Fibroblast of lung (primary cell): ENCODE data around the gene SH3D21. TPM values are rescaled to one million over a fixed set of nuclear protein-coding genes. Genes with fewer than 3 reads are reported as not detected.

Experiments used
- DNase-seq, 2 donors: peaks; one replicate each; pipeline versions ENCODE4 v3.0.0 to v3.0.0-alpha.2; 2010; ENCODE audit warnings: low read depth in 2 of 2
- H2AFZ ChIP-seq: 2 replicates; pipeline ENCODE4 v1.5.1; 2012; ENCODE audit warnings: low read length, control low read depth, inconsistent platforms
- H3K27ac ChIP-seq: 2 replicates; pipeline ENCODE4 v1.5.1; 2011; ENCODE audit warnings: low read length, control low read depth; ENCODE audit not compliant: insufficient read depth
- H3K27me3 ChIP-seq: 2 replicates; pipeline ENCODE4 v1.5.1; 2011; ENCODE audit warnings: mild to moderate bottlenecking, low read length; ENCODE audit not compliant: control insufficient read depth, insufficient read depth
- H3K36me3 ChIP-seq: 2 replicates; pipeline ENCODE4 v1.5.1; 2011; ENCODE audit warnings: low read length; ENCODE audit not compliant: control insufficient read depth, insufficient read depth
- H3K4me1 ChIP-seq: 2 replicates; pipeline ENCODE4 v1.5.1; 2011; ENCODE audit warnings: low read length; ENCODE audit not compliant: control insufficient read depth, insufficient read depth; ENCODE audit errors: extremely low read depth
- H3K4me2 ChIP-seq: 2 replicates; pipeline ENCODE4 v1.5.1; 2011; ENCODE audit warnings: low read length, control low read depth; ENCODE audit not compliant: insufficient read depth; ENCODE audit errors: extremely low read depth
- H3K4me3 ChIP-seq, 4 experiments: fragments of 200-600 bp in 1 of 4; sonication (generic) in 1 of 4; replicated peaks in 1 of 4; 2 replicates each; pipeline ENCODE4 v1.5.1; 2011 to 2016; ENCODE audit warnings: low read length in 4 of 4, low read depth in 3 of 4, mild to moderate bottlenecking in 3 of 4, control low read depth in 2 of 4, inconsistent platforms in 1 of 4, mixed read lengths in 1 of 4; ENCODE audit not compliant: insufficient read depth in 1 of 4; ENCODE audit errors: control extremely low read depth in 1 of 4
- H3K79me2 ChIP-seq: 2 replicates; pipeline ENCODE4 v1.5.1; 2012; ENCODE audit warnings: mild to moderate bottlenecking, low read length, inconsistent platforms; ENCODE audit not compliant: control insufficient read depth, insufficient read depth
- H3K9ac ChIP-seq: 2 replicates; pipeline ENCODE4 v1.5.1; 2011; ENCODE audit warnings: mild to moderate bottlenecking, low read length, control low read depth; ENCODE audit not compliant: insufficient read depth
- H3K9me3 ChIP-seq: 2 replicates; pipeline ENCODE4 v1.5.1; 2012; ENCODE audit warnings: low read depth, low read length; ENCODE audit not compliant: control insufficient read depth, insufficient read depth
- H4K20me1 ChIP-seq: 2 replicates; pipeline ENCODE4 v1.5.1; 2011; ENCODE audit warnings: low read length; ENCODE audit not compliant: control insufficient read depth, insufficient read depth; ENCODE audit errors: extremely low read depth
- CTCF ChIP-seq, 2 donors: IDR thresholded peaks in 1 of 2; conservative IDR thresholded peaks in 1 of 2; 1 replicate in 1 of 2; 2 replicates in 1 of 2; pipeline ENCODE4 v1.5.1; 2011 to 2012; ENCODE audit warnings: low read length in 2 of 2, control low read depth in 1 of 2, inconsistent platforms in 1 of 2, low read depth in 1 of 2, mild to moderate bottlenecking in 1 of 2
- EZH2 ChIP-seq: IDR thresholded peaks from 2 replicates; pipeline ENCODE4 v1.5.1; 2012; ENCODE audit warnings: low read length, control low read depth, mild to moderate bottlenecking; ENCODE audit errors: missing control alignments
- polyA plus RNA-seq, 2 donors: library from polyadenylated mRNA; depleted of rRNA in 1 of 2; stranded (reverse) in 1 of 2; unstranded in 1 of 2; fragments of >200 nt; gene quantifications; 2 replicates each; pipeline ENCODE4 v1.2.1, GENCODE V29; 2011 to 2012; ENCODE audit warnings: missing spikeins in 1 of 2
- total RNA-seq: library from RNA; depleted of rRNA; stranded (reverse); fragments of >200 nt; gene quantifications from 2 replicates; pipeline ENCODE4 v1.2.1, GENCODE V29; 2014

Gene SH3D21
- total and polyA plus RNA-seq, 2 donors (not counting 1 experiment from before 2014, with no cell fraction given): 1.9 to 3.3 TPM

- no peak overlapping the region for H3K9ac ChIP-seq
- H4K20me1 ChIP-seq: no peaks in the 10 kb centered on the region
Observed at GRCh38 chr1:36339215-36339614, 33.0 kb downstream of the SH3D21 start.

GRCh38 chr1:36339615-36340014, 33.4 kb downstream of the SH3D21 start:
- H3K4me2 ChIP-seq: no peak overlapping the region
- H3K27ac ChIP-seq: no peak overlapping the region
- no peak overlapping the region for H2AFZ ChIP-seq
- H4K20me1 ChIP-seq: no peaks in the 10 kb centered on the region
- no peaks in the 10 kb centered on the region for H3K27me3 ChIP-seq
- no peak overlapping the region for H3K4me3 ChIP-seq
- no peak for TF ChIP-seq CTCF (conservative IDR thresholded peaks at IDR 0.05 in 1 of 2, IDR thresholded peaks at IDR 0.05 in 1 of 2; ENCODE audit: low read depth in 1 of 2, low read length in 2 of 2)
- no peak for TF ChIP-seq EZH2
- peaks cover 13% of the 10 kb centered on the region for H3K4me1 ChIP-seq
- DNase-seq: no peak
- H3K9me3 ChIP-seq: no peaks in the 10 kb centered on the region
- H3K36me3 ChIP-seq: peaks cover 23% of the 10 kb centered on the region
- H3K9ac ChIP-seq: no peak overlapping the region
- no peaks in the 10 kb centered on the region for H3K79me2 ChIP-seq

More at GRCh38 chr1:36339215-36339614, 33.0 kb downstream of the SH3D21 start:
- Histone ChIP-seq H3K4me3 (no peak overlapping the region), H3K27me3 (no peaks in the 10 kb centered on the region), H3K9me3 (no peaks in the 10 kb centered on the region), H3K4me2 (no peak overlapping the region), H3K4me1 (peaks cover 13% of the 10 kb centered on the region), H2AFZ (no peak overlapping the region), H3K36me3 (peaks cover 23% of the 10 kb centered on the region), H3K79me2 (no peaks in the 10 kb centered on the region), H3K27ac (no peak overlapping the region)
- DNase-seq: no peak
- no peak for TF ChIP-seq EZH2
- TF ChIP-seq CTCF (conservative IDR thresholded peaks at IDR 0.05 in 1 of 2, IDR thresholded peaks at IDR 0.05 in 1 of 2; ENCODE audit: low read depth in 1 of 2, low read length in 2 of 2): no peak

- Histone ChIP-seq H3K79me2 (no peaks in the 10 kb centered on the region), H3K9ac (no peak overlapping the region), H2AFZ (no peak overlapping the region), H3K4me3 (no peak overlapping the region), H3K27ac (no peak overlapping the region), H3K4me2 (no peak overlapping the region), H3K4me1 (peaks cover 13% of the 10 kb centered on the region), H3K27me3 (no peaks in the 10 kb centered on the region), H3K36me3 (peaks cover 31% of the 10 kb centered on the region), H4K20me1 (no peaks in the 10 kb centered on the region), H3K9me3 (no peaks in the 10 kb centered on the region)
- no peak for DNase-seq
- TF ChIP-seq EZH2 (no peak), CTCF (conservative IDR thresholded peaks at IDR 0.05 in 1 of 2, IDR thresholded peaks at IDR 0.05 in 1 of 2; ENCODE audit: low read depth in 1 of 2, low read length in 2 of 2) (no peak)
Observed at GRCh38 chr1:36341626-36342320, 35.6 kb downstream of the SH3D21 start.
